ENCODE data around the gene TRAF7. TPM values are rescaled to one million over a fixed set of nuclear protein-coding genes. Genes with fewer than 3 reads are reported as not detected.

The TRAF7 gene
- total and polyA plus RNA-seq, 2 donors (not counting 1 experiment from before 2014, with no cell fraction given), result 46.1 to 50.9 TPM

GRCh38 chr16:2151188-2152091 lies 4.1 kb upstream of the TRAF7 start:
- DNase-seq (no peak), ATAC-seq (ENCODE audit: low read depth) (no peak)
- Mint-ChIP-seq H3K27me3 (no peaks in the 10 kb centered on the region), H3K27ac (no peak overlapping the region), H3K4me3 (peak overlapping the region; percentile 52), H3K9me3 (ENCODE audit: insufficient read depth) (no peaks in the 10 kb centered on the region), H3K4me1 (peaks cover 54% of the 10 kb centered on the region)
- ChIA-PET CTCF (interaction anchor here (1.3 to 5.9 kb wide), 4 partner anchors 11 to 147 kb away, joined by 4 to 72 read pairs (median 8); no protein-coding TSS in a partner anchor), POLR2A (interaction anchor here (0.6 to 1.2 kb wide), 3 partner anchors 11 to 203 kb away, joined by 3 to 6 read pairs (median 5); no protein-coding TSS in a partner anchor)
- intact Hi-C loops (cut with micrococcal nuclease), result loop anchor here (10.0 kb wide), 1 partner anchor 753 kb away; no protein-coding TSS in a partner anchor
- Histone ChIP-seq H3K4me2 (replicated peaks; ENCODE audit: low read depth, low read length, poor library complexity, severe bottlenecking) (peak overlapping the region; percentile 18), H3K4me3 (ENCODE audit: control extremely low read depth in 1 of 5, extremely low read depth in 1 of 5, insufficient read depth in 1 of 5, low read depth in 2 of 5, low read length in 4 of 5) (no peak overlapping the region), H3K9ac (ENCODE audit: low read length) (no peak overlapping the region), H2AFZ (ENCODE audit: insufficient read depth, low read depth, low read length, poor library complexity, severe bottlenecking) (no peak overlapping the region), H4K20me1 (ENCODE audit: control insufficient read depth, insufficient read depth, low read length, poor library complexity, severe bottlenecking) (peaks cover 64% of the 10 kb centered on the region), H3K9me3 (ENCODE audit: control extremely low read depth in 1 of 3, control insufficient read depth in 2 of 3, insufficient read depth in 1 of 3, low read length in 2 of 3) (no peaks in the 10 kb centered on the region), H3K27me3 (replicated peaks in 1 of 4; ENCODE audit: control extremely low read depth in 1 of 4, control insufficient read depth in 3 of 4, insufficient read depth in 4 of 4, low read length in 3 of 4) (peaks cover 0 to 4% (median 0%) of the 10 kb centered on the region in 4 experiments), H3K4me1 (ENCODE audit: control insufficient read depth in 2 of 2, insufficient read depth in 2 of 2, low read length in 2 of 2) (peaks cover 55 to 76% of the 10 kb centered on the region in 2 donors), H3K27ac (ENCODE audit: low read length in 2 of 2) (no peak overlapping the region), H3K36me3 (replicated peaks in 1 of 2; ENCODE audit: control extremely low read depth in 1 of 2, control insufficient read depth in 1 of 2, extremely low read depth in 1 of 2, insufficient read depth in 2 of 2, low read length in 1 of 2) (peaks cover 0 to 18% of the 10 kb centered on the region in 2 experiments), H3K79me2 (ENCODE audit: control insufficient read depth, insufficient read depth, low read length) (peaks cover 48% of the 10 kb centered on the region)
- TF ChIP-seq EZH2 (IDR thresholded peaks at IDR 0.05; ENCODE audit: borderline replicate concordance, insufficient read depth, low read depth, low read length, poor library complexity, severe bottlenecking) (no peak), CTCF (IDR thresholded peaks at IDR 0.05) (no peak)
- 78% methylated on average over 12 of the region's 13 CpGs for WGBS (ENCODE audit: insufficient coverage)
